Keratinocyte (primary cell): ENCODE measurements around the gene GNPTG.

Experiments
- CTCF ChIP-seq, 3 experiments: IDR thresholded peaks in 1 of 3; conservative IDR thresholded peaks in 1 of 3; optimal IDR thresholded peaks in 1 of 3; 2 replicates in 2 of 3; 3 replicates in 1 of 3; pipeline versions ENCODE3 to v1.5.1; 2011; ENCODE audit warnings: low read length in 3 of 3, mild to moderate bottlenecking in 3 of 3, moderate library complexity in 2 of 3, control low read depth in 1 of 3, inconsistent platforms in 1 of 3; ENCODE audit not compliant: insufficient read depth in 2 of 3; ENCODE audit errors: extremely low read depth in 1 of 3
- EZH2 ChIP-seq: IDR thresholded peaks from one replicate; pipeline ENCODE4 v1.6.1; 2012; ENCODE audit warnings: inconsistent platforms, mild to moderate bottlenecking, low read length, moderate library complexity

- TF ChIP-seq EZH2 (no peak), CTCF (optimal IDR thresholded peaks at IDR 0.05 in 1 of 3, IDR thresholded peaks at IDR 0.05 in 1 of 3, conservative IDR thresholded peaks at IDR 0.05 in 1 of 3; ENCODE audit: extremely low read depth in 1 of 3, insufficient read depth in 2 of 3, low read length in 3 of 3) (no peak)
Measured at GRCh38 chr16:1393613-1394176, 42.0 kb downstream of the GNPTG start.
